PC-3 (cell line): ENCODE data around the gene MGAT5.

Source experiments
- EZH2phosphoT487 ChIP-seq: fragments of 300-600 bp; sonication (generic); IDR thresholded peaks from 2 replicates; pipeline ENCODE4 v1.6.1; 2018; ENCODE audit warnings: mild to moderate bottlenecking, antibody characterized with exemption, low read length, borderline replicate concordance
- TF ChIP-seq, protein P1 (sequence below): fragments of 300-600 bp; sonication (generic); conservative IDR thresholded peaks from 2 replicates; pipeline ENCODE4 v1.5.1; 2017; ENCODE audit warnings: antibody characterized with exemption, low read depth, mild to moderate bottlenecking, low read length

DNA sequence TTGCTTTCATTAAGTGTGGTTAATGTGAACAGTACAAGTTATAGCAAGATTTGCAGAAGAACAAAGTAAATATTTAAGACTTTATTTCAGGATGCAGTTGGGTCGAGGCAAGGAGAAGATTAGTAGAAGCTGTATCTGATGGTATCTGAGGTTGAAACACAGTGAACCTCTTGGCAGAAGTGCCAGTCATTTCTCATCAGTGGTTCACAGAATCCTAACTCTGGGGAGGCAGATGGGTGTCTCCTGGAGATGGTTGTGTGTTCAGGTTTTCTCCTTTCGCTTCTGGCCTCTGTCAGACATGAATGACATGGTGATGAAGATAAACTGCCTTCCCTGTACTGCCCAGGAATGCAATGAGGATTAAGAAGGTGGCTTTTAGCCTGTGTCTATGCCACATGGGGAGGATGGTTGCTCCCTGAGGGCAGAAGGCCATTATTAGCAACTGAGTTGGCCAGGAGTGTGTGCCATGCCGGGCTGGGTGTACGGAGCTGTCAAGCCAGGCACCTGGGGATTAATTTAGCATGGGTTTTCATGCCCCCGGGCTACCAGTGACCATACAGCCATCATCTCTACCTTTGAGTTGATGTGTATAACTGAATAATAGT, 28.0 kb downstream of the MGAT5 start:
- TF ChIP-seq, protein P1, sequence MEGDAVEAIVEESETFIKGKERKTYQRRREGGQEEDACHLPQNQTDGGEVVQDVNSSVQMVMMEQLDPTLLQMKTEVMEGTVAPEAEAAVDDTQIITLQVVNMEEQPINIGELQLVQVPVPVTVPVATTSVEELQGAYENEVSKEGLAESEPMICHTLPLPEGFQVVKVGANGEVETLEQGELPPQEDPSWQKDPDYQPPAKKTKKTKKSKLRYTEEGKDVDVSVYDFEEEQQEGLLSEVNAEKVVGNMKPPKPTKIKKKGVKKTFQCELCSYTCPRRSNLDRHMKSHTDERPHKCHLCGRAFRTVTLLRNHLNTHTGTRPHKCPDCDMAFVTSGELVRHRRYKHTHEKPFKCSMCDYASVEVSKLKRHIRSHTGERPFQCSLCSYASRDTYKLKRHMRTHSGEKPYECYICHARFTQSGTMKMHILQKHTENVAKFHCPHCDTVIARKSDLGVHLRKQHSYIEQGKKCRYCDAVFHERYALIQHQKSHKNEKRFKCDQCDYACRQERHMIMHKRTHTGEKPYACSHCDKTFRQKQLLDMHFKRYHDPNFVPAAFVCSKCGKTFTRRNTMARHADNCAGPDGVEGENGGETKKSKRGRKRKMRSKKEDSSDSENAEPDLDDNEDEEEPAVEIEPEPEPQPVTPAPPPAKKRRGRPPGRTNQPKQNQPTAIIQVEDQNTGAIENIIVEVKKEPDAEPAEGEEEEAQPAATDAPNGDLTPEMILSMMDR = no peak
- TF ChIP-seq EZH2phosphoT487 = no peak
